ENCODE data around the gene NDUFV2. TPM values are rescaled to one million over a fixed set of nuclear protein-coding genes. Genes with fewer than 3 reads are reported as not detected.
"Not testable (repeated sequence)": the region's sequence is repeated elsewhere in the genome, so short reads cannot be mapped to it uniquely, and the experiment has no call there.

The NDUFV2 gene
- total and polyA plus RNA-seq, 8 donors: 69.4 to 283 (median 218) TPM

- no peaks in the 10 kb centered on the region for H3K9me3 ChIP-seq
- no peak for DNase-seq
- peaks cover 0 to 5% (median 2%) of the 10 kb centered on the region in 4 donors for H3K36me3 ChIP-seq
- no peak overlapping the region for H3K27ac ChIP-seq
- TF ChIP-seq POLR2A (IDR thresholded peaks at IDR 0.05) (no peak), POLR2AphosphoS5 (IDR thresholded peaks at IDR 0.05) (no peak), EP300 (IDR thresholded peaks at IDR 0.05) (no peak)
- 91 to 96% (median 94%) methylated on average over 4 of the region's 4 CpGs for WGBS, 5 donors
- H3K4me1 ChIP-seq: peaks cover 14 to 64% (median 41%) of the 10 kb centered on the region in 4 donors
- H3K4me3 ChIP-seq: no peak overlapping the region
- no peaks in the 10 kb centered on the region for H3K27me3 ChIP-seq
- intact Hi-C loops (cut with DNase I; ENCODE audit: low total_unique reads): loop anchor here (10.0 kb wide), 1 partner anchor 82 kb away; no protein-coding TSS in a partner anchor
Observed at GRCh38 chr18:9156604-9157249, 54.2 kb downstream of the NDUFV2 start.

DNA sequence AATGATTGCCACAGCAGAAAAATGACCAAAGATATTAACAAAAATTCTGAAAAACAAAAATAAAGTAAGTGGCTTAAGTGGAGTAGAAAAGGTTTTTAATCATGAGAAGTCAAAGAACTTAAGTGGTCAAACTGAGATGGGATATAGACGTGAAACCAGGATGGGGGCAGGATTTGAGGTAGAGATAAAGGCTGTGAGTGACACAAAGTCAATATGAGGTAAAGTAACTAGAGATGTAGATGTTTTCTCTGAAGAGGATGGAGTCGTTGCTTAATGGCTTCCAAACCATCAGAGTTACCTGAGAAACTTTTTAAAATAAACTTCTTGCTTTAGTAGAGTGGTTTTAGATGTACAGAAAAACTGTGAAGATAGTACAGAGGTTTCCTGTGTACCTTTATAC is 55.3 kb downstream of the NDUFV2 start:
- no peak for TF ChIP-seq POLR2AphosphoS5 (IDR thresholded peaks at IDR 0.05)
- no peak for TF ChIP-seq EP300 (IDR thresholded peaks at IDR 0.05)
- no peak for TF ChIP-seq CTCF (IDR thresholded peaks at IDR 0.05)
- no peak for TF ChIP-seq POLR2A (IDR thresholded peaks at IDR 0.05)
- Histone ChIP-seq H3K9me3 (no peaks in the 10 kb centered on the region), H3K4me1 (peaks cover 13 to 54% (median 30%) of the 10 kb centered on the region in 4 donors), H3K36me3 (peaks cover 0 to 5% (median 2%) of the 10 kb centered on the region in 4 donors), H3K4me3 (no peak overlapping the region), H3K27ac (no peak overlapping the region), H3K27me3 (no peaks in the 10 kb centered on the region)
- intact Hi-C loops (cut with DNase I; ENCODE audit: low total_unique reads): loop anchor here (10.0 kb wide), 1 partner anchor 83 kb away; no protein-coding TSS in a partner anchor
- WGBS, 5 donors: 21 to 47% (median 28%) methylated on average over 2 of the region's 2 CpGs
- no peak for DNase-seq

DNA sequence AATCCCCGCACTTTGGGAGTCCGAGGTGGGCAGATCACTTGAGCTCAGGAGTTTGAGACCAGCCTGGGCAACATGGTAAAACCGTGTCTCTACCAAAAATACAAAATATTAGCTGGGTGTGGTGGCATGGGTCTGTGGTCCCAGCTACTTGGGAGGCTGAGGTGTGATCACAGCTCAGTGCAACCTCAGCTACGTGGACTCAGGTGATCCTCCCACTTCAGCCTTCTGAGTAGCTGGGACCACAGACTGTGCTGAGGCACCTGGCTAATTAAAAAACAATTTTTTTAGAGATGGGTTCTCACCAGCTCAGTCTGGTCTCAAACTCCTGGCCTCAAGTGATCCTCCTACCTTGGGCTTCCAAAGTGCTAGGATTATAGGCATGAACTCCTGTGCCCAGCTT is 57.5 kb downstream of the NDUFV2 start:
- intact Hi-C loops (cut with DNase I; ENCODE audit: low total_unique reads): no loop called here
- Histone ChIP-seq H3K27me3 (no peaks in the 10 kb centered on the region), H3K4me3 (no peak overlapping the region), H3K36me3 (peaks cover 0 to 5% (median 2%) of the 10 kb centered on the region in 4 donors), H3K9me3 (peaks cover 0 to 12% (median 5%) of the 10 kb centered on the region in 4 donors), H3K4me1 (peaks cover 9 to 33% (median 17%) of the 10 kb centered on the region in 4 donors), H3K27ac (no peak overlapping the region)
- DNase-seq: no peak
- no peak for TF ChIP-seq CTCF (IDR thresholded peaks at IDR 0.05)
- WGBS, 5 donors: 92 to 95% (median 93%) methylated on average over 4 of the region's 4 CpGs

GRCh38 chr18:9162663-9163062 is 60.2 kb downstream of the NDUFV2 start:
- WGBS, 5 donors: 95 to 98% (median 97%) methylated on average over 4 of the region's 4 CpGs

GRCh38 chr18:9164149-9164548 is 61.6 kb downstream of the NDUFV2 start:
- H3K27me3 ChIP-seq; H3K36me3 ChIP-seq; H3K4me3 ChIP-seq; intact Hi-C loops (cut with DNase I; ENCODE audit: low total_unique reads); H3K27ac ChIP-seq; DNase-seq: not testable (repeated sequence)
- peaks cover 0 to 12% (median 5%) of the 10 kb centered on the region in 4 donors for H3K9me3 ChIP-seq
- peaks cover 0 to 12% (median 4%) of the 10 kb centered on the region in 4 donors for H3K4me1 ChIP-seq

More at GRCh38 chr18:9162663-9163062, 60.2 kb downstream of the NDUFV2 start:
- H3K4me1 ChIP-seq: peaks cover 9 to 26% (median 16%) of the 10 kb centered on the region in 4 donors
- intact Hi-C loops (cut with DNase I; ENCODE audit: low total_unique reads); H3K36me3 ChIP-seq; H3K27me3 ChIP-seq; H3K4me3 ChIP-seq; DNase-seq; H3K27ac ChIP-seq: not testable (repeated sequence)
- H3K9me3 ChIP-seq: peaks cover 0 to 12% (median 5%) of the 10 kb centered on the region in 4 donors

DNA sequence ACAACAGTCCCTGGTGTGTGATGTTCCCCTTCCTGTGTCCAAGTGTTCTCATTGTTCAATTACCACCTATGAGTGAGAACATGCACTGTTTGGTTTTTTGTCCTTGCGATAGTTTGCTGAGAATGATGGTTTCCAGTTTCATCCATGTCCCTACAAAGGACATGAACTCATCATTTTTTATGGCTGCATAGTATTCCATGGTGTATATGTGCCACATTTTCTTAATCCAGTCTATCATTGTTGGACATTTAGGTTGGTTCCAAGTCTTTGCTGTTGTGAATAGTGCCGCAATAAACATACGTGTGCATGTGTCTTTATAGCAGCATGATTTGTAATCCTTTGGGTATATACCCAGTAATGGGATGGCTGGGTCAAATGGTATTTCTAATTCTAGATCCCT is 63.4 kb downstream of the NDUFV2 start:
- intact Hi-C loops (cut with DNase I; ENCODE audit: low total_unique reads); DNase-seq; H3K27ac ChIP-seq; H3K4me3 ChIP-seq; H3K36me3 ChIP-seq; H3K27me3 ChIP-seq; H3K4me1 ChIP-seq: not testable (repeated sequence)
- H3K9me3 ChIP-seq: peaks cover 0 to 12% (median 5%) of the 10 kb centered on the region in 4 donors
- 97 to 100% (median 98%) methylated on average over 2 to 3 of the region's 3 CpGs for WGBS, 5 donors

GRCh38 chr18:9169515-9169914 is 67.0 kb downstream of the NDUFV2 start:
- H3K4me3 ChIP-seq; H3K9me3 ChIP-seq; H3K27ac ChIP-seq; DNase-seq; H3K27me3 ChIP-seq; H3K36me3 ChIP-seq; intact Hi-C loops (cut with DNase I; ENCODE audit: low total_unique reads): not testable (repeated sequence)
- H3K4me1 ChIP-seq: peaks cover 14 to 28% (median 22%) of the 10 kb centered on the region in 4 donors
- 82 to 95% (median 87%) methylated on average over 3 of the region's 3 CpGs for WGBS, 5 donors

DNA sequence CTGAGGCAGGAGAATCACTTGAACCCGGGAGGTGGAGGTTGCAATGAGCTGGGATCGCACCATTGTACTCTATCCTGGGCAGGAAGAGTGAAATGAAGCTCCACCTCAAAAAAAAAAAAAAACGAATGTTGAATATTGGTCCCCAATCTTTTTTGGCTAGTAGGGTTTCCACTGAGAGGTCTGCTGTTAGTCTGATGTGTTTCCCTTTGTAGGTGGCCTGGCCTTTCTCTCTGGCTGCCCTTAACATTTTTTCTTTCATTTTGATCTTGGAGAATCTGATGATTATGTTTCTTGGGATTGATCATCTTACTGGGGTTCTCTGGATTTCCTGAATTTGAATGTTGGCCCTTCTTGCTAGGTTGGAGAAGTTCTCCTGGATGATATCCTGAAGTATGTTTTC is 69.4 kb downstream of the NDUFV2 start:
- DNase-seq; intact Hi-C loops (cut with DNase I; ENCODE audit: low total_unique reads); H3K27ac ChIP-seq; H3K36me3 ChIP-seq; H3K9me3 ChIP-seq; H3K4me3 ChIP-seq; H3K27me3 ChIP-seq: not testable (repeated sequence)
- 86 to 96% (median 91%) methylated on average over 3 of the region's 3 CpGs for WGBS, 5 donors
- H3K4me1 ChIP-seq: peaks cover 14 to 48% (median 31%) of the 10 kb centered on the region in 4 donors

All from stomach (tissue), 9 donors.